ENCODE results near the gene NT5DC4.

The NT5DC4 gene

DNA sequence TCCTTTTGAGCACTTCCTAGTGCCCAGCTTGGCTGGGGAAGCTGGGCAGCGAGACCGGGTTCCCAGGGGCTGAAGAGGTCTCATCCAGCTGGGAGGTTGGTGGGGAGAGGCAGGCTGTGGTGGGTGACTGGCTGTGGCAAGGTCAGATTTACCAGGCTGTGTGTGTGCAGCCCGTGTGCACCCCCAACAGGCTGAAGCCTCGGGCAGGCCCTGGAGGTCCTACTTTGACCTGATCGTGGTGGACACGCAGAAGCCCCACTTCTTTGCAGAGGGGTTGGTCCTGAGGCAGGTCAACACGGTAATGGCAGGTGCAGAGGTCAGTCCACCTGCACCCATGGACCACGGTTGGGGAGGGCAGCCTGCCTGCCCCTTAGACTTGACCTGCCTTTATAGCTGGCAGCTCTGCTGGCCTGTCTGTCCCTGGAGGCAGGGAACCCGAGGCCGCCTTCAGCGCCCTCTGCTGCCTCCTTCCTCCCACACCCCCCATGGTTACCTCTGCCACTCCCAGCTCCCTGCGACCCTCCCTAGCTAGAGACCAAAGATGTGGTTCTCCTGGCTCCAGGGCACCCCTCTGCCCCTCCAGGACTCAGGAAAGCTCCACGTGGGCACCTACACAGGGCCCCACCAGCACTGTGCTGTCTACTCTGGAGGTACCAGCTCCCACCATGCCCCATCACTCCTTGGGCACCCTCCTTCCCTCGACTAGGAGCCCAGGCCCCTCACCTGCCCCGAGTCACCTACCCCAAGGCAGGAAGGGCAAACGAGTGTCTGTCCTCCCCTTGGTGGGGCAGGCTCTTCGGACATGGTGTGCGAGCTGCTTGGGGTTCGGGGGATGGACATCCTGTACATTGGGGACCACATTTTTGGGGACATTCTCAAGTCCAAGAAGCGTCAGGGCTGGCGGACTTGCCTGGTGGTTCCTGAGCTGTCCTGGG is 4.0 kb downstream of the NT5DC4 start:
- no peak for DNase-seq

DNA sequence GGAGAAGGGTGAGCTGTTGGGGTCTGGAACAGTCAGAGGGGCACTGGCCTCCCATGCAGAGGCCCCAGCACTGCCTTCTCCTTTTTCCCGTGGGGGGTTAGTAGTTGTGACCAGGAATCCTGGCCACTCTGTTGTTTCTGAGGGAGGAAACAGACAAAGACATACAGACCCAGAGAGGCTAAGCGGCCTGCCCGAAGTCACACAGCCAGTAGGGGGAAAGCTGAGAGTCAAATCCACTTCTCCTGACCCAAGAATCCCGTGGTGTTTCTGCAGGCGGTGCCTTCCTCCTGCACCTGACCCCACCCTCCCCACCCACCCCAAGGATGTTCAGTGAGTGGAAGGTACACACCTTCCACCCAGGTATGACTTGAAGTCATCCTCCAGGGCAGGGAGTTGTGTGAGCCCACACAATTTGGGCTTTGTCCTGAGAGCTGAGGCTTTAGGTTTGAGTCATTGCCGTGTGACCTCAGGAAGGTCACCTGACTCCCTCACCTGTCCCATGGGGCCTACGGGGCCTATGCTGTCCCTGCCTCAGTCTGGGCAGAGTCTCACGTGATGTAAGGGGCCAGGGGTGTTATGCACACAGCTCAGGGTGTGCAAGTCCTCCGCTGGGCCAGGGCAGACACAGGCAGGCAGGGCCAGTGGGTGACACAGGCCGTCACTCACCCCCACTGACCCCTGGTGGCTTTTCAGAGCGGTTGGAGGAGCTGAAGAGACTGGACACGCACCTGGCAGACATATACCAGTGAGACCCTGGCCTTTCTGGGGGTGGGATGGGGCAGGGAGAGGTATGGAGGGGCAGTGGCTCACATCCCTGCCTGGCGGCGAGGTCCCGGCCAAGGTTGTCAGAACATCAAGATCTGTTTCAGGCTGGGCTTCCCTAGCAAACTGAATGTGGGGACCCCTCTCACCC is 5.0 kb downstream of the NT5DC4 start:
- DNase-seq, result no peak

- peak; percentile 79 for DNase-seq
These were observed 5.8 kb downstream of the NT5DC4 start for GRCh38 chr2:112726487-112727190.

- no peak for DNase-seq
These were observed 6.6 kb downstream of the NT5DC4 start for GRCh38 chr2:112727276-112728028.

DNA sequence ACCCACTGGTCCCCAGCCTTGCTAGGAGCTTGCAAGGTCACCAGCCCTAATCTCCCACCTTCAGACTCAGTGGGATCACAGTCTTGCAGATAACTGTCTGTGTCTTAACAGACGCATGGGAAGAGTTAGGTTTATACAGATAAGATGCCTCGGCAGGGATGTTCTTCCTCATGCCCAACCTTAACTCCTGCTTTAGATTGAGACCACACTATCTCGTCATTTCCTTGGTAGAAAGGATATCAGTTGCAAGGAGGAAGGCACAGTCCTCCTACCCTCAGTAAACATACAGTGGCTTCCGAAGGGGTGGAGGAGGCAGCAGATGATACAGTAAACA is 7.2 kb downstream of the NT5DC4 start:
- no peak for DNase-seq

- DNase-seq, result no peak
These were observed 7.8 kb downstream of the NT5DC4 start for GRCh38 chr2:112728378-112729175.

DNA sequence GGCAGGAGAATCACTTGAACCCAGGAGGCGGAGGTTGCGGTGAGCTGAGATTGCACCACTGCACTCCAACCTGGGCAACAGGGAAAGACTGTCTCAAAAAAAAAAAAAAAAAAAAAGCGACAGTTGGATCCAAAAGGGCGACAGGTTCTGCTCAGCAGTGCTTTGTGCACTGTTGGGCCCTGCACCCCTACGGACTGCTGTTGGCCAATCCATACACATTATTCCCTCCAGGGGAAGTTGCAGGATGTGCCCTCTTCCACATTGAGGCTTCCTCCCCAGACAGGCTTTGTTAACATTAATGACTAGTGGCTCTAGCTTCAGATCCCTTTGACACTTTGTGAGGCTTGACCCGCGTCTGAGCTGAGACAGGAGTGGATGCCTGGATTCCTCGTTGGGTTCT is 9.4 kb downstream of the NT5DC4 start:
- DNase-seq, result no peak

GRCh38 chr2:112730791-112731190 is 10.0 kb downstream of the NT5DC4 start:
- DNase-seq, result no peak

DNA sequence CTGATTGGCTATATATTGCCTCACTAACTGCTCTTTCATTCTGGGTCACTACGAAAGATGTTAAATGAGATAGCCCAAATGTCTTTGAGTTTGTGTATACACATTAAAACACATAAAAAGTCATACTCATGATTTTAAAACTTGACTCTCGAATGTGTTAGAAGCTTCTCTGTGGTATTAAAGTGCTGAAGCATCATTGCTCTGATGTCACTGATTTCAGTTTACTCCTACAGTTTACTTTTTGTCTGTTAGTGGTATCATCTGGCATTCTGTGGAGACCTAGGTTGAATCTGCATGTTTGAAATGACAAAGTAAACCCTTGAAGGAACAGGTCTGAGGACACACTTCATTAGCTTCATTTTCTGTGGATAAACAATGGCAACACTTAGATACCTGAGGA is 10.7 kb downstream of the NT5DC4 start:
- no peak for DNase-seq

- no peak for DNase-seq
These were observed 12.6 kb downstream of the NT5DC4 start for GRCh38 chr2:112733456-112733855.

GRCh38 chr2:112733871-112734270 is 13.1 kb downstream of the NT5DC4 start:
- no peak for DNase-seq

DNA sequence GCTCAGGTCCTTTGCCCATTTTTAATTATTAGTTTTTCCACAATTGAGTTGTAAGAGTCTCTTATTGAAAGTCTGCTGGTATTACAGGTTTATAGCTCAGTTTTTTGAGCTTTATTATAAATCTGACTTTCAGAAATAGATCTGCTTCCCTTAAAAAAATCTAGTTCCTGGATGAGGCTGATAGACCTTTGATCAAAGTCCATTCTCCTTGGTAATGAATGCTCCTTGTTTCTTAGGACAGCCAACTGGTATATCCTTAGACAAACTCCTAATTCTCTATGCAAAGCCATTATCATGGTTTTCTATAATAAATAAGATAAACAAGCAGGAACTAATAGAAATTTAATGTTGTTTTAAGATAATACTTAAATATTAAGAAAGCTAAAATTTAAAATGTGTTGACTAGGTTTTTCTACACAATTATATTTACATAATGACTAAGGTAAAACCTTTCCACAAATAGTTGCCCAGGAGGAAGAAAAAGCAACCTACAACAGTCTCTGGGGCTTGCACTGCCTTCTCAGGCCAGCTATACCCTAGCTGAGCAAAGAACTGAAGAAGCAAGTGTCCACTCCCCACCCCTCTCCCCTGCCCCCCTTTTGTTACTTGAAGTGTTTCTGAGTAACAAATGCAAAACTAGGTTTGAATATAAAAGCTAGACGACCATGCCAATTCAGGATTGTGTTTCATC is 16.9 kb downstream of the NT5DC4 start:
- DNase-seq, result no peak

GRCh38 chr2:112740527-112740926 is 19.7 kb downstream of the NT5DC4 start:
- DNase-seq, result no peak

DNA sequence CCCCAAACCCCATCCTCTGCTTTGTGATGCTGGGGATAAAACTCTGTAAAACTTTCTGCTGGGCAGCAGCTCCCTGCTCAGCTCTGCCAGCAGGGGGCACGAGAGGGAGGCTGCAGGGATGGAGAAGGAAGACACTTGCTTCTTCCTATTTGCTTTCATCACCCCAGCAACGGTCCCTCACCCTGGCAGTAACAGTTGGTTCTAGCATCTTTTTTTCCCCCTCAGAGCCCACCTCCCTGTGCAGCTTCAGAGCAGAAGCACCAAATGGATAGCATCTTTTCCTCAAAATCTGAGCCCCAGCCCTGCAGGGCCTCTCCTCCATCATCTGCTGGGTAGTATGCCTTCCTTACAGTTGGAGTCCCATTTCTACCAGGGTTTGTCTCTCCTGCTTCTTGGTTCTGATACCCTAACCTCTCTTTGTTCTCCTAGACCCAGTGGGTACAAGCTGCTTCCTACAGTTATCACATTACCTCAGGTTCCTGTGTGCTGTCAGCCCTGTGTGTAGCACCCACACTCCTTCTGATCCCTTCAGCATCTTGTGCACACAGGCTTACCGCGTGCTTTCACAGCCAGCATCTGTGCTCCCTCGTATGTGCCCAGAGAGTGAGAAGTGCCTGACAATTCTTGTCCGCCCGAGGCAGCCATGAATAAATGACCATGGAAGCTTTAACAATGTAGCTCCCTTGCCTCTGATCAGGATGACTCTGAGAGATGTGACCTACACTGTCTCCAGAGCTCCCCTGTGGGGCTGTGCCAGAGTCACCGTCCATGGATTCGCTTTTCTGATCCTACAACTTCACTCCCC is 29.1 kb downstream of the NT5DC4 start:
- DNase-seq, result no peak

DNA sequence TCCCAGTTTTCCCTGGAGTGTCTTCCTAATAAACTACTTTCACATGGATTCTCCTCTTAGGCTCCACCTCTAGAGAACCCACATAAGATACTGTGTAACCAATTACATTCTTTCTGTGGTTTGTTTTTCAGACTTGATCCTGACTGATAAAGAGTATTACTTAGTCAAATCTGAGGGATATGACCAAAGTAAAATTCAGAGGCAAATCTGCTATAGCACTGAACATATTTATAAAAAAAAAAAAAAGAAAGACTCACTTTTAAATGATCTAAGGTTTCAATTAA is 29.7 kb downstream of the NT5DC4 start:
- DNase-seq, result no peak

GRCh38 chr2:112751451-112752197 is 30.8 kb downstream of the NT5DC4 start:
- DNase-seq, result no peak

GRCh38 chr2:112752667-112753066 is 31.8 kb downstream of the NT5DC4 start:
- DNase-seq, result no peak

GRCh38 chr2:112754564-112754963 is 33.7 kb downstream of the NT5DC4 start:
- DNase-seq, result no peak

- DNase-seq, result no peak
These were observed 34.6 kb downstream of the NT5DC4 start for GRCh38 chr2:112755444-112755843.

DNA sequence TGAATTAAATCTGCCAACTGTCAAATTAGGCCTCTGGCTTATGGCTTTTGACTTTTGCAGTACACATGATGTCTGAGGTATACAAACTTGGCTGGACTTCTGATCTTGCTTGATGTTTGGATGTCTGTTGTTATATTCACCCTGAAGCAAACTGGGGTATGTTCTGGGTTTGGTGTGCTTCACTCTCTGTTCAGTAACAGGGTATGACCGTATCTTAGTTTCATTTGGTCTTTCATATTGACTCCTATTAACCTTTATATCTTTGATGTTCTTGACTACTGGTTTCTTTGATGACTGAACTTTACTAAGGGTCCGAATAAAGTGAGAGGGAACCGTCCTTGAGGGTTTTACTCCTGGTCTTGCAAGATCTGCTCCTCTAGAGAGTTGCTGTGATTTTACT is 35.4 kb downstream of the NT5DC4 start:
- DNase-seq, result no peak
